ENCODE results near the gene CDHR2.

CDHR2 gene

DNA sequence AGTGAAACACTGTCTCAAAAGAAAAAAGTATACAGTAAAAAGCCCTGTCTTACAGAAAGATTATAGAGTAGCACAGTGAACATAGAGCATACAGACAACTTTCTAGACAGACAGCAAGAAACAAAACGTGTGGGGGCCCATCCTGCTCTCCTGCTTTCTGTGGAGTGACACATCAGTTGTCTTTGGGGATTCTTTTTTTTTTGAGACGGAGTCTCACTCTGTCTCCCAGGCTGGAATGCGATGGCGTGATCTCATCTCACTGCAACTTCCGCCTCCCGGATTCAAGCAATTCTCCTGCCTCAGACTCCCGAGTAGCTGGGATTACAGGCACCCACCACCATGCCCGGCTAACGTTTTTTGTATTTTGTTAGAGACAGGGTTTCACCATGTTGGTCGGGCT is 14.9 kb downstream of the CDHR2 start:
- no peaks in the 10 kb centered on the region for H3K9me3 ChIP-seq (replicated peaks; ENCODE audit: insufficient read depth, low read length)
- H3K36me3 ChIP-seq (replicated peaks; ENCODE audit: insufficient read depth, low read length) = no peaks in the 10 kb centered on the region
- no peak overlapping the region for H2AFZ ChIP-seq (ENCODE audit: low read length)
- H4K20me1 ChIP-seq (ENCODE audit: insufficient read depth, low read length) = no peaks in the 10 kb centered on the region
- no peak overlapping the region for H3K27ac ChIP-seq (ENCODE audit: low read length)
- no peaks in the 10 kb centered on the region for H3K9me2 ChIP-seq (replicated peaks; ENCODE audit: insufficient read depth, low read length)
- no peak overlapping the region for H3K4me2 ChIP-seq (ENCODE audit: low read depth, low read length)
- peaks cover 24% of the 10 kb centered on the region; the same call in 1 of the 2 replicates for H3K27me3 ChIP-seq (replicated peaks; ENCODE audit: insufficient read depth, low read length)
- DNase-seq = no peak
- no peak overlapping the region for H3K4me3 ChIP-seq (ENCODE audit: low read length)
- TF ChIP-seq, protein P1, sequence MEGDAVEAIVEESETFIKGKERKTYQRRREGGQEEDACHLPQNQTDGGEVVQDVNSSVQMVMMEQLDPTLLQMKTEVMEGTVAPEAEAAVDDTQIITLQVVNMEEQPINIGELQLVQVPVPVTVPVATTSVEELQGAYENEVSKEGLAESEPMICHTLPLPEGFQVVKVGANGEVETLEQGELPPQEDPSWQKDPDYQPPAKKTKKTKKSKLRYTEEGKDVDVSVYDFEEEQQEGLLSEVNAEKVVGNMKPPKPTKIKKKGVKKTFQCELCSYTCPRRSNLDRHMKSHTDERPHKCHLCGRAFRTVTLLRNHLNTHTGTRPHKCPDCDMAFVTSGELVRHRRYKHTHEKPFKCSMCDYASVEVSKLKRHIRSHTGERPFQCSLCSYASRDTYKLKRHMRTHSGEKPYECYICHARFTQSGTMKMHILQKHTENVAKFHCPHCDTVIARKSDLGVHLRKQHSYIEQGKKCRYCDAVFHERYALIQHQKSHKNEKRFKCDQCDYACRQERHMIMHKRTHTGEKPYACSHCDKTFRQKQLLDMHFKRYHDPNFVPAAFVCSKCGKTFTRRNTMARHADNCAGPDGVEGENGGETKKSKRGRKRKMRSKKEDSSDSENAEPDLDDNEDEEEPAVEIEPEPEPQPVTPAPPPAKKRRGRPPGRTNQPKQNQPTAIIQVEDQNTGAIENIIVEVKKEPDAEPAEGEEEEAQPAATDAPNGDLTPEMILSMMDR (IDR thresholded peaks at IDR 0.05; ENCODE audit: low read length) = no peak
- no peak for TF ChIP-seq EZH2phosphoT487 (IDR thresholded peaks at IDR 0.05; ENCODE audit: low read length)
- TF ChIP-seq EZH2 (optimal IDR thresholded peaks at IDR 0.05; ENCODE audit: low read depth, low read length) = no peak
- no peaks in the 10 kb centered on the region for H3K79me2 ChIP-seq (ENCODE audit: low read length)
- H3K9ac ChIP-seq (ENCODE audit: low read length) = no peak overlapping the region
- H3K4me1 ChIP-seq (ENCODE audit: low read length) = no peaks in the 10 kb centered on the region
- H3F3A ChIP-seq (ENCODE audit: insufficient read depth, low read length) = no peaks in the 10 kb centered on the region

DNA sequence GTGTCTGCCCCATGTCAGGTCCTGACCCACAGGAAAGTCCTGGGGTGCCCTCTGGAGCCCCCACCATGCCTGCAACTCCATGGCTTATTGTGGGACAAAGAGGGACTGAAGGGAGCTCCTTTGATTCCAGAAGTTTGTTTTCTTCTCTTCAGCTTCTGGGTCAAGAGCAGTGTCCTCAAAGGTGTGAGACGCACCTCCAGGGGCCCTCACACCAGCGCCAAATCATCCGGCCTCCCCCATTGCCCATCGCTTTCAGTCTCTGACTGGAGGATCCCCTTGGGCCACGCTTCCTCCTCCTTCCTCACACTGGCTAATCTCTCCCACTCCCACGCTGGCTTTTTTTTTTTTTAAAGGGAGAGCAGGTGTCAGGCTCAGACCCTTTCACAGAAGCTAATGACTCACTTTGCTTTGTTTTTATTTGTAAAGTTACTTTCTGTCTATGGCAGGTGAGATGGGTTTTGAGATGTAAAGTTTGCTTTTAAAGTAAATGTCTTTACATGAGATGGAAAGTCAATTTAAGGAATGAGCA is 16.7 kb downstream of the CDHR2 start:
- no peak overlapping the region for H3K9ac ChIP-seq (ENCODE audit: low read length)
- H4K20me1 ChIP-seq (ENCODE audit: insufficient read depth, low read length) = no peaks in the 10 kb centered on the region
- H3K36me3 ChIP-seq (replicated peaks; ENCODE audit: insufficient read depth, low read length) = no peaks in the 10 kb centered on the region
- H3K27ac ChIP-seq (ENCODE audit: low read length) = no peak overlapping the region
- no peak overlapping the region for H2AFZ ChIP-seq (ENCODE audit: low read length)
- H3K4me2 ChIP-seq (ENCODE audit: low read depth, low read length) = no peak overlapping the region
- no peak overlapping the region for H3K4me3 ChIP-seq (ENCODE audit: low read length)
- H3K79me2 ChIP-seq (ENCODE audit: low read length) = no peaks in the 10 kb centered on the region
- H3K4me1 ChIP-seq (ENCODE audit: low read length) = no peaks in the 10 kb centered on the region
- H3K27me3 ChIP-seq (replicated peaks; ENCODE audit: insufficient read depth, low read length) = peaks cover 37% of the 10 kb centered on the region
- TF ChIP-seq EZH2phosphoT487 (IDR thresholded peaks at IDR 0.05; ENCODE audit: low read length) = no peak
- TF ChIP-seq, protein P1 (IDR thresholded peaks at IDR 0.05; ENCODE audit: low read length) = no peak
- TF ChIP-seq EZH2 (optimal IDR thresholded peaks at IDR 0.05; ENCODE audit: low read depth, low read length) = no peak
- H3K9me2 ChIP-seq (replicated peaks; ENCODE audit: insufficient read depth, low read length) = no peaks in the 10 kb centered on the region
- no peaks in the 10 kb centered on the region for H3K9me3 ChIP-seq (replicated peaks; ENCODE audit: insufficient read depth, low read length)
- H3F3A ChIP-seq (ENCODE audit: insufficient read depth, low read length) = no peaks in the 10 kb centered on the region
- no peak for DNase-seq

DNA sequence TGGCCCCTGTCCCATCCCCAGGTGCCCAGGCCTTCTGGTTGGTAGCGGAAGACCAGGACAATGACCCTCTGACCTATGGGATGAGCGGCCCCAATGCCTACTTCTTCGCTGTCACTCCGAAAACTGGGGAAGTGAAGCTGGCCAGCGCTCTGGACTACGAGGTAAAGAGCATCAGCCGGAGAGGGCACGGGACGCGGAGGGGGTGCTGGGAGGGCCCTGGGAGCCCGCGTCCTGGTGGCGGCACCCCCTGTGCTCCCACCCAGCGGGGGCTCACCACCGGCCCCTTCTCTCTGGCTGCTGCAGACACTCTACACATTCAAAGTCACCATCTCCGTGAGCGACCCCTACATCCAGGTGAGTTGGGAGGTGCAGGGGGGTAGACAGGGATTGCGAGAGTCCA is 19.5 kb downstream of the CDHR2 start:
- no peaks in the 10 kb centered on the region for H3K36me3 ChIP-seq (replicated peaks; ENCODE audit: insufficient read depth, low read length)
- no peak overlapping the region for H3K27ac ChIP-seq (ENCODE audit: low read length)
- peaks cover 37% of the 10 kb centered on the region for H3K27me3 ChIP-seq (replicated peaks; ENCODE audit: insufficient read depth, low read length)
- no peaks in the 10 kb centered on the region for H3K79me2 ChIP-seq (ENCODE audit: low read length)
- no peaks in the 10 kb centered on the region for H3K4me1 ChIP-seq (ENCODE audit: low read length)
- H3K9ac ChIP-seq (ENCODE audit: low read length) = no peak overlapping the region
- no peaks in the 10 kb centered on the region for H4K20me1 ChIP-seq (ENCODE audit: insufficient read depth, low read length)
- H2AFZ ChIP-seq (ENCODE audit: low read length) = no peak overlapping the region
- no peak overlapping the region for H3K4me2 ChIP-seq (ENCODE audit: low read depth, low read length)
- no peaks in the 10 kb centered on the region for H3K9me2 ChIP-seq (replicated peaks; ENCODE audit: insufficient read depth, low read length)
- no peak overlapping the region for H3K4me3 ChIP-seq (ENCODE audit: low read length)
- TF ChIP-seq, protein P1 (IDR thresholded peaks at IDR 0.05; ENCODE audit: low read length) = no peak
- TF ChIP-seq EZH2phosphoT487 (IDR thresholded peaks at IDR 0.05; ENCODE audit: low read length) = no peak
- TF ChIP-seq EZH2 (optimal IDR thresholded peaks at IDR 0.05; ENCODE audit: low read depth, low read length) = no peak
- H3F3A ChIP-seq (ENCODE audit: insufficient read depth, low read length) = no peaks in the 10 kb centered on the region
- no peaks in the 10 kb centered on the region for H3K9me3 ChIP-seq (replicated peaks; ENCODE audit: insufficient read depth, low read length)
- DNase-seq = no peak

Data from MM.1S (cell line).